Thyroid gland (tissue), 4 donors: ENCODE measurements around the gene AFAP1L1. TPM values are rescaled to one million over a fixed set of nuclear protein-coding genes. Genes with fewer than 3 reads are reported as not detected.

ENCODE experiments used
- DNase-seq, 2 donors: peaks; one replicate each; pipeline ENCODE4 v3.0.0-alpha.2; 2019
- H3K27ac ChIP-seq, 3 donors: fragments of 200-600 bp; sonication (generic); 1 replicate in 2 of 3; 2 replicates in 1 of 3; pipeline ENCODE4 v1.5.1; 2016 to 2019; ENCODE audit warnings: mild to moderate bottlenecking in 1 of 3, moderate library complexity in 1 of 3
- H3K27me3 ChIP-seq: fragments of 200-600 bp; sonication (generic); one replicate; pipeline ENCODE4 v1.5.1; 2019
- H3K36me3 ChIP-seq, 2 donors: fragments of 200-600 bp; sonication (generic); one replicate each; pipeline ENCODE4 v1.5.1; 2016 to 2019
- H3K4me1 ChIP-seq, 2 donors: fragments of 200-600 bp; sonication (generic); one replicate each; pipeline ENCODE4 v1.5.1; 2017 to 2019
- H3K4me3 ChIP-seq, 3 donors: fragments of 200-600 bp; sonication (generic); replicated peaks in 1 of 3; 1 replicate in 2 of 3; 2 replicates in 1 of 3; pipeline ENCODE4 v1.5.1; 2016; ENCODE audit warnings: mild to moderate bottlenecking in 1 of 3
- H3K9me3 ChIP-seq: fragments of 200-600 bp; sonication (generic); one replicate; pipeline ENCODE4 v1.5.1; 2017
- CTCF ChIP-seq, 6 experiments: fragments of 200-600 bp in 3 of 6; fragments of 450-650 bp in 3 of 6; sonication (generic) in 3 of 6; IDR thresholded peaks; one replicate each; pipeline ENCODE4 v1.5.1; 2016 to 2019; ENCODE audit warnings: antibody characterized with exemption in 6 of 6, mild to moderate bottlenecking in 2 of 6, inconsistent platforms in 1 of 6, moderate library complexity in 1 of 6
- POLR2A ChIP-seq, 2 donors: fragments of 450-650 bp; IDR thresholded peaks; one replicate each; pipeline ENCODE4 v1.6.1; 2017; ENCODE audit warnings: antibody characterized with exemption in 2 of 2, mild to moderate bottlenecking in 2 of 2, moderate library complexity in 1 of 2
- WGBS, 2 donors: methylation state at CpG; one replicate each; pipeline ENCODE4 v1.1.5; 2017; 5-methylcytosine and 5-hydroxymethylcytosine counted together
- intact Hi-C: fragments of 100-400 bp; cut with DNase I; formaldehyde crosslinking; loops from one replicate; pipeline ENCODE4 v1.15.1; 2023
- total RNA-seq, 4 donors: library from RNA; depleted of rRNA; stranded (reverse); fragments of >200 nt; gene quantifications; one replicate each; pipeline ENCODE4 v1.2.3, GENCODE V29; 2016

Gene AFAP1L1
- total RNA-seq, 4 donors from 2014 or later, result 15.9 to 43.1 (median 26.8) TPM

GRCh38 chr5:149360272-149360671, 88.6 kb downstream of the AFAP1L1 start:
- intact Hi-C loops, result no loop called here
- TF ChIP-seq CTCF (IDR thresholded peaks at IDR 0.05), result no peak
- no peak for TF ChIP-seq POLR2A (IDR thresholded peaks at IDR 0.05)
- DNase-seq, result no peak

GRCh38 chr5:149362541-149362940, 90.9 kb downstream of the AFAP1L1 start:
- no peaks in the 10 kb centered on the region for H3K9me3 ChIP-seq
- H3K27me3 ChIP-seq, result no peaks in the 10 kb centered on the region
- no peak for DNase-seq
- H3K4me1 ChIP-seq, result peaks cover 3 to 7% of the 10 kb centered on the region in 2 donors
- TF ChIP-seq POLR2A (IDR thresholded peaks at IDR 0.05) (no peak), CTCF (IDR thresholded peaks at IDR 0.05) (no peak)
- no peak overlapping the region for H3K27ac ChIP-seq
- WGBS, 2 donors, result 89 to 90% methylated on average over 10 to 12 of the region's 12 CpGs
- H3K4me3 ChIP-seq, result no peak overlapping the region
- intact Hi-C loops, result no loop called here
- H3K36me3 ChIP-seq, result no peaks in the 10 kb centered on the region

More at GRCh38 chr5:149360272-149360671, 88.6 kb downstream of the AFAP1L1 start:
- Histone ChIP-seq H3K4me3 (no peak overlapping the region), H3K9me3 (no peaks in the 10 kb centered on the region), H3K27ac (no peak overlapping the region), H3K36me3 (no peaks in the 10 kb centered on the region), H3K27me3 (no peaks in the 10 kb centered on the region), H3K4me1 (peaks cover 3 to 7% of the 10 kb centered on the region in 2 donors)
- 67 to 86% methylated on average over 1 of the region's 1 CpG for WGBS, 2 donors

- intact Hi-C loops, result no loop called here
- no peaks in the 10 kb centered on the region for H3K9me3 ChIP-seq
- H3K4me1 ChIP-seq, result peaks cover 1 to 3% of the 10 kb centered on the region in 2 donors
- TF ChIP-seq CTCF (IDR thresholded peaks at IDR 0.05) (no peak), POLR2A (IDR thresholded peaks at IDR 0.05) (no peak)
- no peaks in the 10 kb centered on the region for H3K36me3 ChIP-seq
- DNase-seq, result no peak
- no peak overlapping the region for H3K4me3 ChIP-seq
- no peaks in the 10 kb centered on the region for H3K27me3 ChIP-seq
- H3K27ac ChIP-seq, result no peak overlapping the region
Measured at GRCh38 chr5:149363358-149363757, 91.7 kb downstream of the AFAP1L1 start.

GRCh38 chr5:149363936-149364335, 92.3 kb downstream of the AFAP1L1 start:
- Histone ChIP-seq H3K9me3 (no peaks in the 10 kb centered on the region), H3K27ac (no peak overlapping the region), H3K4me1 (no peaks in the 10 kb centered on the region), H3K27me3 (no peaks in the 10 kb centered on the region), H3K36me3 (no peaks in the 10 kb centered on the region), H3K4me3 (no peak overlapping the region)
- no peak for DNase-seq
- 96% methylated on average over 9 of the region's 9 CpGs for WGBS, 2 donors
- TF ChIP-seq POLR2A (IDR thresholded peaks at IDR 0.05), result no peak
- TF ChIP-seq CTCF (IDR thresholded peaks at IDR 0.05), result no peak
- intact Hi-C loops, result no loop called here

GRCh38 chr5:149364719-149365118, 93.1 kb downstream of the AFAP1L1 start:
- H3K4me1 ChIP-seq, result no peaks in the 10 kb centered on the region
- no peak for TF ChIP-seq POLR2A (IDR thresholded peaks at IDR 0.05)
- TF ChIP-seq CTCF (IDR thresholded peaks at IDR 0.05), result no peak
- H3K27ac ChIP-seq, result no peak overlapping the region
- WGBS, 2 donors, result 88 to 92% methylated on average over 2 of the region's 2 CpGs
- DNase-seq, result no peak
- H3K27me3 ChIP-seq, result no peaks in the 10 kb centered on the region
- intact Hi-C loops, result no loop called here
- H3K4me3 ChIP-seq, result no peak overlapping the region
- no peaks in the 10 kb centered on the region for H3K9me3 ChIP-seq
- H3K36me3 ChIP-seq, result no peaks in the 10 kb centered on the region
